Tibial nerve (tissue), 4 donors: Measurements from ENCODE around the gene PLCG2.

Experiments used
- CTCF ChIP-seq, 5 experiments: fragments of 200-600 bp in 3 of 5; fragments of 450-650 bp in 2 of 5; sonication (generic) in 3 of 5; IDR thresholded peaks; one replicate each; pipeline ENCODE4 v1.5.1; 2016 to 2019; ENCODE audit warnings: antibody characterized with exemption in 5 of 5, mild to moderate bottlenecking in 3 of 5, moderate library complexity in 2 of 5
- EP300 ChIP-seq, 2 donors: sonication (generic); formaldehyde crosslinking; IDR thresholded peaks; one replicate each; pipeline ENCODE4 v1.6.1; 2017; ENCODE audit warnings: antibody characterized with exemption in 2 of 2, mild to moderate bottlenecking in 1 of 2
- POLR2A ChIP-seq, 2 donors: fragments of 450-650 bp; IDR thresholded peaks; one replicate each; pipeline ENCODE4 v1.6.1; 2017; ENCODE audit warnings: antibody characterized with exemption in 2 of 2, mild to moderate bottlenecking in 2 of 2, moderate library complexity in 2 of 2

- no peak for TF ChIP-seq CTCF (IDR thresholded peaks at IDR 0.05)
- TF ChIP-seq POLR2A (IDR thresholded peaks at IDR 0.05): no peak
- no peak for TF ChIP-seq EP300 (IDR thresholded peaks at IDR 0.05)
These were observed 26.2 kb upstream of the PLCG2 start for GRCh38 chr16:81752876-81753227.
